GM19240 (cell line): ENCODE data around the gene KCNE4.

Experiments used
- DNase-seq: peaks from one replicate; pipeline ENCODE4 v3.0.0; 2011; ENCODE audit warnings: low spot score; ENCODE audit not compliant: insufficient read length

The KCNE4 gene

DNA sequence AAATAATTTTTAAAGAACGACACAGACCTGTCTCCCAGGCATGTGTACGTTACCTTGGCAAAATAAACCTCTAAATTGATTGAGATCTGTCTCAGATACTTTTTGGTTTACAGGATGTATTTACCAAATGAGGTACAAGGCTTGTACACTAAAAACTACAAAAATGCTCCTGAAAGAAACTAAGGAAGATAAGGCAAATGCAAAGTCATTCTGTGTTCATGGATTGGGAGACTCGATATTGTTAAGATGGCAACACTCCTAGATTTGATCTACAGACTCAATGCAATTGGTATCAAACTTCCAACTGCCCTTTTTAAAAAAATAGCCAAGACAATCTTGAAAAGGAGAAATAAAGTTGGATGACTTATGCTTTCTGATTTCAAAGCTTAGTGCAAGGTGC is 11.5 kb upstream of the KCNE4 start:
- DNase-seq: no peak

DNA sequence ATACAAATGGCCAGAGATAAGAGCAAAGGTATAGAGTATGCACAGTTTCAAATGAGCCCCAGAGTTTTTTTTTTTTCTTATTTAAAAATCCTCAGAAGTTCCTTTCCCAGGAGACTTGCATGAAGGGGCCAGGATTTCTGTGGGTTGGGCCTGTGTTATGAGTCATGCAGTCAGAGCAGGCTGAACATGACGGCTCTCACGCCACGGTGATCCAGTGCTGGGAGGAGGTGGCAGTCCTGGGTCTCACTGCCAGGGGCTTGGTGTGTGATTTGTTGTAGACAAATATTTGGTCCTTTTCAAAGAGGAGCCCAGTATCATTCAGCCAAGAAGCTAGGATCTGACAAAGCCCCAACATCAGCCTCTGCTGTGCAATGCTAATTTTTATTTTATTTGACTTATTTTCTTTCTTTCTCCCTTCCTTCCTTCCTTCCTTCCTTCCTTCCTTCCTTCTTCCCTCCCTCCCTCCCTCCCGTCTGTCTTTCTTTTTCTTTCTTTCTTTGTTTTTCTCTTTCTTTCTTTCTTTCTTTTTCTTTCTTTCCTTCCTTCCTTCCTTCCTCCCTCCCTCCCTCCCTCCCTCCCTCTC is 10.4 kb upstream of the KCNE4 start:
- no peak for DNase-seq

GRCh38 chr2:223042284-223042683 is 9.7 kb upstream of the KCNE4 start:
- no peak for DNase-seq

GRCh38 chr2:223042704-223043118 is 9.3 kb upstream of the KCNE4 start:
- DNase-seq: no peak

- DNase-seq: no peak
Measured at GRCh38 chr2:223043164-223043941, 8.6 kb upstream of the KCNE4 start.

GRCh38 chr2:223044092-223044836 is 7.7 kb upstream of the KCNE4 start:
- no peak for DNase-seq

- DNase-seq: no peak
Measured at GRCh38 chr2:223044916-223045700, 6.9 kb upstream of the KCNE4 start.

DNA sequence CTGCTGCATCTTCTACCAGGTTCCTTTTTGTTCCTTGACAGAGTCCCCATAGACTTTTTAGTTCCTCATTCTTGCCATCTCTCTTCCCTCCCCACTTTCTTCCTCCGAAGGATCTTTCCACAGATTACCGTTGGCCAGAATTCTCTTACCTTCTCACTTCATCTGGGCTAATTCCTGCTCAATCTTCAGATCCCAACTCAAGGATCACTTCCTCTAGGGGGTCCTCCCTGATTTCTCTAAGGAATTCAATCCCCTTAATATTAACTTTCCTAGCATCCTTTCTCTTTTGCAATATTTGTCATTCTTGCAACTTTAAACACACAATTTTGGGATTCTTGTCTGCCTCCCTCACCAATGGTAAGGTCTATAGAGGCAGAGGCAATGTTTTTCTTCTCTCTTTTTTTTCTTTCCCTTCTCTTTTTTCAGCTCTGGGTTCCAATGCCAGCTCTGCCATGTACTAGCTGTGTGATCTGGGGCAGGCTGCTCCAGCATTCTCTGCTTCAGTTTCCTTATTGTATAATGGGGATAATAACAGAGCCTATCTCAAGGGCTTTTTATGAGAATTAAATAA is 5.4 kb upstream of the KCNE4 start:
- DNase-seq: no peak

DNA sequence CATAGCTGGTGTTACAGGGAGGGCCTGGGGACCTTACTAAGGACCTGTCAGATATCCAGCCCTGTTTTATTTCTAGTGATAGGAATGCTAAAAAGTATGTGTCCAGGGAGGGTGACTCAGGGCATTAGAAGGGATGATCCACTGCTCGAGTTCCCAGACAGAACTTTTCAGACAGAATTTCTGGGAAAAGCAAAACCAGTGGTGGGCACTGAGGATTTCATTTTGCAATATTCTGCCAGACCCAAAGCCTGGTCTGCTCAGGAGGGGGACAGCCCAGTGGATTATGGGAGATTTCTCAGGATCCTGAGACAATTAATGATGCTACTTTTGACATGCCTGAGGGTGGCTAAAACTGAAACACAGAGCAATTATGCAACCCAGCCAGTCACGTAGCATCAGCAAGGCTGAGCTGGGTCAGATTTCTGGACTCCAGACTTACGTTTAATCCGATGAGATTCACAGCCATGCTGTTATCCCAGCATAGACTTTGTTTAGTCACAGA is 4.7 kb upstream of the KCNE4 start:
- no peak for DNase-seq

DNA sequence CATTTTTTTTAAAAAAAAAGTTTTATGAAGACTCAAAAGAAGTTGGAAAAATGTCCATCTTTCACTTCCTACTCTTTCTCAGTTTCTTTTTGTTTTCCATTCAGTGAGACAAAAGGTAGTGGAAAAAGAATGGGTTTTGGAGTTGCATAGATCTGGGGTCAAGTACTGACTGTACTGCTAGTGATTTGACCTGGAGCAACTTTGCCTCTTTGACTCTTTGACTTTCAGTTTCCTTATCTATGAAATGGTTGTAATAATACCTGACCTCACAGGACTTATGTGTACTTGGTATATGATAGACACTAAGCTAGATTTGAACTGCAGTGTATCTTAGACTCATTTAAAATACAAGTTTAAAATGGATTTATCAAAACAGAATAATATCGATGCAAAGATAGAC is 3.5 kb upstream of the KCNE4 start:
- no peak for DNase-seq

- DNase-seq: no peak
Measured at GRCh38 chr2:223049356-223049755, 2.6 kb upstream of the KCNE4 start.

DNA sequence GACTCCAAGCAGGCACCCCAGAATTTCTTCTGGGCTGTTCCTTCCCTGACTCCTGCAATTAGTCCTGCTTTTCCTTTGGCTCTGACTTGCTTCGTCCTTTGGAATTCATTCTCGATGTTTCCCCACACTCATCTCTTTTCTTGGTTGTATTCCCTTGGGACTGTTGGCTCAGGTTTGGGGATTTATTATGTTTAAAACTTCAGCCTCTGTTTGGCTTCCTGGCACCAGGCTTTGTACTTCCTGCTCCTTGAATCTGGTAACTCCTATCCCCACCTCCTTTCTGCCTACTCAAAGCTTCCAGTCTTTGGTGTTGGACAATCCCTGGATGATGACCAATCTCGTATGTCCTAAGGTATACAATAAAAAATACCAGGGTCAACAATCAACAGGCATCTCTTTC is 1.8 kb upstream of the KCNE4 start:
- DNase-seq: no peak

DNA sequence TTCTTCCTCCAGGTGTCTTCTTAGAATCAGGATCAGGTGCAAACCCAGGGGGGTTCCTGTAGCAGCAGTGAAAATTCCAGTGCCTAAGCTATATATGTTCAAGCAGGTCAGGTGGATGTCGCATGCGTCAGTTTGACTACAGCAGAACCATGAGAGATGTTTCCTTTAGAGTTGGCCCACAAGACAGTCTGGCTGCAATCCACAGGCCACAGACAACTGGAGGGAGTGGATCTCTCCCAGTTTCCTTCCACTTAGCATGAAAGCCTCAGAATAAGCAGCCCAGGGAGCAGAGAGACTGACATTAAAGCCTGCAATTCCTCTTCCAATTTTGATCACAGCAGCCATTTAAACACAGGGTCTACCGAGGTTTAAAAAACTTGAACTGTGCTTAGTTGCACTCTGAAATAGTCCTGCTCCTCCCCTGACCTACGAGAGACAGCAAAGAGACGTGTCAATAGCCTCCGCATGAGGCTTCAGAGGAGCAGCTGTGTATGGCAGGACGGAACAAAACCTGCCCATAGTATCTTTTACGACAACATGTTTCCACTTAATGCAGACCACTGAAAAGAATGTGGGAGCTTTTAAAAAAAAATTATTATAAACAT is 988 bp upstream of the KCNE4 start:
- DNase-seq: no peak

DNA sequence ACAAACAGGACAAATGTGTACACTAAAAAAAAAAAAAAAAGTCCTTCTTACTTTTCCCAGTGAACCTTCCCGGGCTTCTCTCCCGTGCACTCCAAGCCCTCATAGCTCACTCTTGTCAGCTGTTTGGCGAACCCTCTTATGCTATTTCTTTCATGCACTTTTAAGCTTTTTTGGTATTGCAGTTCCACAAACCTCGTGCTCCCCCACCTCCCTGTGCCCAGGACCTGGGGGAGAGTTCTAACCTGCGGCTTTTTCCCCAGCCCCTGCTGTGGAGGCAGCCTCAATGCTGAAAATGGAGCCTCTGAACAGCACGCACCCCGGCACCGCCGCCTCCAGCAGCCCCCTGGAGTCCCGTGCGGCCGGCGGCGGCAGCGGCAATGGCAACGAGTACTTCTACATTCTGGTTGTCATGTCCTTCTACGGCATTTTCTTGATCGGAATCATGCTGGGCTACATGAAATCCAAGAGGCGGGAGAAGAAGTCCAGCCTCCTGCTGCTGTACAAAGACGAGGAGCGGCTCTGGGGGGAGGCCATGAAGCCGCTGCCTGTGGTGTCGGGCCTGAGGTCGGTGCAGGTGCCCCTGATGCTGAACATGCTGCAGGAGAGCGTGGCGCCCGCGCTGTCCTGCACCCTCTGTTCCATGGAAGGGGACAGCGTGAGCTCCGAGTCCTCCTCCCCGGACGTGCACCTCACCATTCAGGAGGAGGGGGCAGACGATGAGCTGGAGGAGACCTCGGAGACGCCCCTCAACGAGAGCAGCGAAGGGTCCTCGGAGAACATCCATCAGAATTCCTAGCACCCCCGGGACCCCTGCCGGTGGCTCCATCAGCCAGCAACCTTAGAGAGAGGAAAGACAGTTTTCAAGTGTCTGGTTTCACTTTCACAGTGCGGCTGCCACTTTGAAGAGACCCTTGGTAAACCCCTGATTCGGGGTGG is 826 bp downstream of the KCNE4 start:
- no peak for DNase-seq

DNA sequence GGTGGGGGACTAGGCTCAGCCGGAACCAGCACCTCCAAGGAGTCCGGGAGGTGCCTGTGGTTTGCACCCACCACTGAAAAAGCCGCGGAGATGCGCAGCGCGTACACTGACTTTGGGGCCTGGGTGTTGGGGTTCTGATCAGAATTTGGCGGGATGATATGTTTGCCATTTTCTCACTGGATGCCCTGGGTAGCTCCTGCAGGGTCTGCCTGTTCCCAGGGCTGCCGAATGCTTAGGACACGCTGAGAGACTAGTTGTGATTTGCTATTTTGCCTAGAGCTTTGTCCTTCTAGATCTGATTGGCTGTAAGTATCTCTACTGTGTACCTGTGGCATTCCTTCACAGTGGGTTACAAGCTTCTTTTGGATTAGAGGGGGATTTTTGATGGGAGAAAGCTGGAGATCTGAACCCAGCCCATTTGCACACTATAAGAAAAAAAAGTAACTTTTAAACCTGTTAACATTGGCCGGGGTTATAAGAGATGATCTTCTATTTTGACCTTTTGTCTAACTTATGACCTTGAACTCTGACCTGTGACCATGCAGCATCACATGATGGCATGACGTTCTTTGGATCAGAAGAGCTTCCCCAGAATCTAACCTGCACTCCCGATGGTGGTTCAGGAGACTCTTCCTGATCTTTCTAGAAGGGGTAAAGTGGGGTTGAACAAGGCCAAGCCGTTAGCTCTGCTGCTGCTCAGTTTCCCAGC is 1.6 kb downstream of the KCNE4 start:
- DNase-seq: no peak

GRCh38 chr2:223054193-223054781 is 2.3 kb downstream of the KCNE4 start:
- no peak for DNase-seq

DNA sequence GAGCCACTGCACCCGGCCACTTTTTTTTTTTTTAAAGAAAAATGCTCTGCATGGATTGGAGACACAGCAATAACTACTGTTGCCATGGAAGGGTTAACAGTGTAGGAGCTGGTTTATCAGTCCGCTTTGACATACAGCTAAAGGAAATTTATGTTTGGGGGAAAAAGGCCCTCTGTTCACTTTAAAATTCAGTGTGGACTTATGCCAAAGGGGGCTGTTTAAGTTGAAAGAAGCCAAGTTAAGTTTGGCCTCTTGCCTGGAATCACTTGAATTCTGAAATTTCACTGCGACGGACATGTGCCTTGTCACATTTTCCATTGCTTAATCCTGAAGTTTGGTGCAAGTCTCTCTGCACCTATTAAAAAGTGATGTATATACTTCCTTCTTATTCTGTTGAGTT is 3.1 kb downstream of the KCNE4 start:
- DNase-seq: no peak

GRCh38 chr2:223055836-223056235 is 3.8 kb downstream of the KCNE4 start:
- DNase-seq: no peak
